H1 (cell line): Measurements from ENCODE around the gene PEX14. TPM values are rescaled to one million over a fixed set of nuclear protein-coding genes. Genes with fewer than 3 reads are reported as not detected.
A peak's percentile ranks its signal among the peaks of the same experiment; 100 is the strongest.

ENCODE experiments used
- CTCF ChIA-PET: fragments of 300-600 bp; sonication (Branson Sonifier 250); formaldehyde crosslinking; loops from one replicate; lab custom pipeline; 2021; ENCODE audit not compliant: partially characterized antibody; lab: Charles Lee
- POLR2A ChIA-PET: fragments of 300-600 bp; sonication (Branson Sonifier 250); formaldehyde crosslinking; loops from one replicate; lab custom pipeline; 2021; ENCODE audit warnings: inconsistent platforms; ENCODE audit not compliant: partially characterized antibody; lab: Charles Lee
- DNase-seq, 2 experiments: peaks; one replicate each; pipeline versions ENCODE4 v3.0.0 to v3.0.0-alpha.2; 2010 to 2022; ENCODE audit warnings: low spot score in 2 of 2, low read depth in 1 of 2, mixed read lengths in 1 of 2
- FAIRE-seq: peaks from 2 replicates; lab custom pipeline; 2011; peaks lifted over from hg19 to GRCh38; lab: Jason Lieb, UNC
- H2AFZ ChIP-seq: 2 replicates; pipeline ENCODE4 v1.8.1; 2012; ENCODE audit warnings: low read length, inconsistent platforms
- H2AK5ac ChIP-seq: 2 replicates; pipeline ENCODE4 v1.6.1; 2013; ENCODE audit warnings: low read depth, low read length
- H2BK120ac ChIP-seq: replicated peaks from 2 replicates; pipeline ENCODE3; 2013; ENCODE audit warnings: low read depth, low read length, inconsistent platforms
- H2BK12ac ChIP-seq: 2 replicates; pipeline ENCODE4 v1.6.1; 2013; ENCODE audit warnings: low read depth, low read length
- H2BK15ac ChIP-seq: 2 replicates; pipeline ENCODE4 v1.6.1; 2013; ENCODE audit warnings: low read length
- H2BK20ac ChIP-seq: 2 replicates; pipeline ENCODE4 v1.6.1; 2013; ENCODE audit warnings: low read length
- H2BK5ac ChIP-seq: 2 replicates; pipeline ENCODE4 v1.6.1; 2013; ENCODE audit warnings: low read depth, low read length
- H3K14ac ChIP-seq: 2 replicates; pipeline ENCODE4 v1.6.1; 2013; ENCODE audit warnings: inconsistent platforms; ENCODE audit not compliant: insufficient read length
- H3K18ac ChIP-seq: 2 replicates; pipeline ENCODE4 v1.6.1; 2013; ENCODE audit warnings: low read length; ENCODE audit errors: extremely low read depth
- H3K23ac ChIP-seq: 2 replicates; pipeline ENCODE4 v1.6.1; 2013; ENCODE audit warnings: inconsistent platforms; ENCODE audit not compliant: insufficient read length
- H3K23me2 ChIP-seq: 2 replicates; pipeline ENCODE4 v1.6.1; 2013; ENCODE audit warnings: low read depth, low read length
- H3K27ac ChIP-seq: 2 replicates; pipeline ENCODE4 v1.6.1; 2011; ENCODE audit warnings: low read depth, low read length, inconsistent platforms
- H3K27me3 ChIP-seq, 4 experiments: replicated peaks in 1 of 4; 1 replicate in 1 of 4; 2 replicates in 3 of 4; pipeline versions ENCODE4 v1.6.1 to v1.8.1; 2011 to 2013; ENCODE audit warnings: low read length in 3 of 4, mild to moderate bottlenecking in 3 of 4, inconsistent platforms in 2 of 4, mixed read lengths in 2 of 4, moderate library complexity in 1 of 4; ENCODE audit not compliant: control insufficient read depth in 3 of 4, insufficient read depth in 3 of 4; ENCODE audit errors: extremely low read depth in 1 of 4
- H3K36me3 ChIP-seq, 4 experiments: 2 replicates each; pipeline versions ENCODE4 v1.6.1 to v1.8.1; 2011 to 2013; ENCODE audit warnings: mild to moderate bottlenecking in 4 of 4, low read length in 3 of 4, moderate library complexity in 2 of 4, control low read depth in 1 of 4, inconsistent platforms in 1 of 4; ENCODE audit not compliant: insufficient read depth in 4 of 4, control insufficient read depth in 2 of 4
- H3K4ac ChIP-seq: replicated peaks from 2 replicates; pipeline ENCODE3; 2013; ENCODE audit warnings: low read length, low read depth, mixed read lengths, inconsistent platforms; ENCODE audit not compliant: insufficient read length
- H3K4me1 ChIP-seq, 4 experiments: replicated peaks in 1 of 4; 1 replicate in 1 of 4; 2 replicates in 3 of 4; pipeline versions ENCODE4 v1.6.1 to v1.8.1; 2011 to 2013; ENCODE audit warnings: low read length in 3 of 4, inconsistent platforms in 2 of 4, mixed read lengths in 1 of 4; ENCODE audit not compliant: insufficient read depth in 4 of 4, control insufficient read depth in 3 of 4
- H3K4me2 ChIP-seq, 2 experiments: 2 replicates each; pipeline versions ENCODE4 v1.6.1 to v1.8.1; 2011 to 2013; ENCODE audit warnings: low read depth in 2 of 2, low read length in 2 of 2, control low read depth in 1 of 2, inconsistent platforms in 1 of 2, mild to moderate bottlenecking in 1 of 2; ENCODE audit not compliant: insufficient read depth in 1 of 2
- H3K4me3 ChIP-seq, 4 experiments: fragments of 200-600, 300-600 bp in 1 of 4; sonication (generic), shearing (Covaris generic), sonication (Bioruptor Twin) in 1 of 4; 2 replicates each; pipeline versions ENCODE4 v1.5.1 to v1.8.1; 2011 to 2016; ENCODE audit warnings: low read length in 4 of 4, low read depth in 3 of 4, control low read depth in 2 of 4, inconsistent platforms in 2 of 4, mild to moderate bottlenecking in 2 of 4, mixed read lengths in 1 of 4, moderate library complexity in 1 of 4; ENCODE audit not compliant: insufficient read depth in 2 of 4; ENCODE audit errors: extremely low read depth in 1 of 4
- H3K56ac ChIP-seq: replicated peaks from 2 replicates; pipeline ENCODE3; 2013; ENCODE audit warnings: low read depth, mild to moderate bottlenecking, mixed read lengths, low read length, inconsistent platforms; ENCODE audit not compliant: insufficient read length
- H3K79me1 ChIP-seq: 2 replicates; pipeline ENCODE4 v1.6.1; 2013; ENCODE audit warnings: low read depth, low read length, control low read depth
- H3K79me2 ChIP-seq, 2 experiments: 2 replicates each; pipeline versions ENCODE4 v1.6.1 to v1.8.1; 2012 to 2013; ENCODE audit warnings: low read length in 2 of 2, mild to moderate bottlenecking in 2 of 2, inconsistent platforms in 1 of 2; ENCODE audit not compliant: insufficient read depth in 2 of 2, control insufficient read depth in 1 of 2
- H3K9ac ChIP-seq, 4 experiments: replicated peaks in 1 of 4; 1 replicate in 1 of 4; 2 replicates in 3 of 4; pipeline versions ENCODE4 v1.6.1 to v1.8.1; 2011 to 2013; ENCODE audit warnings: low read depth in 3 of 4, low read length in 3 of 4, control low read depth in 2 of 4, mild to moderate bottlenecking in 2 of 4, moderate library complexity in 2 of 4, inconsistent platforms in 1 of 4; ENCODE audit errors: extremely low read depth in 1 of 4
- H3K9me3 ChIP-seq, 2 experiments: 2 replicates each; pipeline versions ENCODE4 v1.6.1 to v1.8.1; 2012 to 2013; ENCODE audit warnings: mild to moderate bottlenecking in 2 of 2, moderate library complexity in 2 of 2, control low read depth in 1 of 2, inconsistent platforms in 1 of 2, low read depth in 1 of 2, low read length in 1 of 2, mixed read lengths in 1 of 2; ENCODE audit not compliant: insufficient read depth in 2 of 2
- H4K20me1 ChIP-seq, 2 experiments: replicated peaks in 1 of 2; 2 replicates each; pipeline versions ENCODE3 to v1.8.1; 2011 to 2013; ENCODE audit warnings: inconsistent platforms in 2 of 2, low read length in 2 of 2, mild to moderate bottlenecking in 1 of 2; ENCODE audit not compliant: insufficient read depth in 2 of 2, control insufficient read depth in 1 of 2
- H4K5ac ChIP-seq: 2 replicates; pipeline ENCODE4 v1.6.1; 2013; ENCODE audit warnings: low read length, low read depth, mixed read lengths, inconsistent platforms; ENCODE audit not compliant: insufficient read length
- H4K8ac ChIP-seq: 2 replicates; pipeline ENCODE4 v1.8.0; 2013; ENCODE audit warnings: mild to moderate bottlenecking, moderate library complexity, low read length, inconsistent platforms; ENCODE audit not compliant: insufficient read depth; ENCODE audit errors: extremely low read depth
- H4K91ac ChIP-seq: replicated peaks from 2 replicates; pipeline ENCODE3; 2013; ENCODE audit warnings: low read length, mixed read lengths, inconsistent platforms; ENCODE audit not compliant: insufficient read length
- ATF3 ChIP-seq: IDR thresholded peaks from 2 replicates; pipeline ENCODE4 v1.6.1; 2011; ENCODE audit warnings: low read depth, mild to moderate bottlenecking, low read length; ENCODE audit not compliant: insufficient read depth
- BACH1 ChIP-seq: IDR thresholded peaks from 2 replicates; pipeline ENCODE4 v1.6.1; 2012; ENCODE audit warnings: low read length, improper control_type of control experiment
- CREB1 ChIP-seq: IDR thresholded peaks from 2 replicates; pipeline ENCODE4 v1.6.1; 2012; ENCODE audit warnings: inconsistent platforms
- GABPA ChIP-seq: IDR thresholded peaks from 2 replicates; pipeline ENCODE4 v1.6.1; 2011; ENCODE audit warnings: mild to moderate bottlenecking, low read length, moderate library complexity, borderline replicate concordance; ENCODE audit not compliant: insufficient read depth
- HDAC2 ChIP-seq, 2 experiments: fragments of 300-600 bp in 1 of 2; sonication (generic) in 1 of 2; IDR thresholded peaks; 2 replicates each; pipeline ENCODE4 v1.6.1; 2011 to 2012; ENCODE audit warnings: low read depth in 2 of 2, low read length in 2 of 2, mild to moderate bottlenecking in 2 of 2, moderate library complexity in 2 of 2, borderline replicate concordance in 1 of 2, inconsistent platforms in 1 of 2
- KDM1A ChIP-seq: fragments of 200-600, 300-600 bp; sonication (generic); IDR thresholded peaks from 2 replicates; pipeline ENCODE4 v1.7.1; 2016; ENCODE audit warnings: mild to moderate bottlenecking, low read length, borderline replicate concordance
- KDM5A ChIP-seq: fragments of 200-600 bp; IDR thresholded peaks from 2 replicates; pipeline ENCODE4 v1.7.1; 2012; ENCODE audit warnings: mild to moderate bottlenecking, low read length, inconsistent platforms, mixed read lengths
- NANOG ChIP-seq: IDR thresholded peaks from 2 replicates; pipeline ENCODE4 v1.6.1; 2011; ENCODE audit warnings: low read length, low read depth, mild to moderate bottlenecking, inconsistent platforms; ENCODE audit not compliant: insufficient read depth, poor library complexity, severe bottlenecking
- PHF8 ChIP-seq: fragments of 200-600 bp; sonication (generic); conservative IDR thresholded peaks from 2 replicates; pipeline ENCODE4 v1.7.1; 2012; ENCODE audit warnings: low read depth, mild to moderate bottlenecking, inconsistent platforms, low read length, moderate library complexity
- SAP30 ChIP-seq: fragments of 300-600 bp; sonication (generic); IDR thresholded peaks from 2 replicates; pipeline ENCODE4 v1.7.1; 2012; ENCODE audit warnings: low read length, moderate library complexity, mild to moderate bottlenecking, inconsistent platforms; ENCODE audit not compliant: insufficient read depth, insufficient replicate concordance
- SIX5 ChIP-seq: IDR thresholded peaks from 2 replicates; pipeline ENCODE4 v1.6.1; 2011; ENCODE audit warnings: mild to moderate bottlenecking, low read depth, low read length
- SP1 ChIP-seq: IDR thresholded peaks from 2 replicates; pipeline ENCODE4 v1.6.1; 2011; ENCODE audit warnings: low read depth, low read length
- SRF ChIP-seq: IDR thresholded peaks from 2 replicates; pipeline ENCODE4 v1.6.1; 2011; ENCODE audit warnings: mild to moderate bottlenecking, low read depth, low read length, moderate library complexity
- WGBS, 2 experiments: shearing (Covaris generic) in 1 of 2; methylation state at CpG; one replicate each; pipeline versions ENCODE4 v1.1.6 to v1.1.7; 2013 to 2015; ENCODE audit warnings: low lambda C conversion rate in 2 of 2, mixed read lengths in 2 of 2, inconsistent platforms in 1 of 2, low coverage in 1 of 2, missing lambda C conversion rate in 1 of 2; ENCODE audit not compliant: insufficient replicate concordance in 2 of 2, insufficient coverage in 1 of 2, insufficient read length in 1 of 2; ENCODE audit errors: extremely low coverage in 1 of 2, missing lambda C conversion rate in 1 of 2; 5-methylcytosine and 5-hydroxymethylcytosine counted together
- polyA plus RNA-seq, 7 experiments: library from polyadenylated mRNA; depleted of rRNA in 3 of 7; stranded (reverse) in 5 of 7; unstranded in 2 of 7; fragments of >200 nt in 5 of 7; fragments of 200-250 nt in 2 of 7; gene quantifications; 1 replicate in 5 of 7; 2 replicates in 1 of 7; 4 replicates in 1 of 7; pipeline versions ENCODE4 v1.2.1 to v1.2.3, GENCODE V29; 2011 to 2013; ENCODE audit warnings: missing spikeins in 2 of 7, mixed read lengths in 2 of 7
- total RNA-seq: library from RNA; stranded (reverse); fragmentation: NEBNext Ultra II Directional; extraction: Animal tissue kit (Norgen Biotek cat#: 25700); gene quantifications from 2 replicates; pipeline ENCODE4 v1.2.1, GENCODE V29; 2021

Gene PEX14
- total and polyA plus RNA-seq, 2 of the 8 experiments (the other 6 are each of a cell fraction or from before 2014, with no cell fraction given) = 13.0 to 19.8 TPM

GRCh38 chr1:10670190-10670589 is 195.4 kb downstream of the PEX14 start:
- H4K8ac ChIP-seq = no peak overlapping the region
- no peaks in the 10 kb centered on the region for H4K20me1 ChIP-seq
- ChIA-PET POLR2A (interaction anchor here (0.8 kb wide), 1 partner anchor 25 kb away, joined by 3 read pairs; no protein-coding TSS in a partner anchor), CTCF (interaction anchor here (0.8 kb wide), 1 partner anchor 118 kb away, joined by 4 read pairs; no protein-coding TSS in a partner anchor)
- H2AK5ac ChIP-seq = no peak overlapping the region
- no peak overlapping the region for H3K23ac ChIP-seq
- no peaks in the 10 kb centered on the region for H3K36me3 ChIP-seq
- no peaks in the 10 kb centered on the region for H3K79me2 ChIP-seq
- H3K9ac ChIP-seq = no peak overlapping the region
- H3K56ac ChIP-seq = no peak overlapping the region
- no peaks in the 10 kb centered on the region for H3K27me3 ChIP-seq
- no peak overlapping the region for H3K27ac ChIP-seq
- FAIRE-seq = no peak
- H2BK12ac ChIP-seq = peak overlapping the region; percentile 39; the same call in 1 of the 2 replicates
- H2BK20ac ChIP-seq = no peak overlapping the region
- no peaks in the 10 kb centered on the region for H3K23me2 ChIP-seq
- H2BK15ac ChIP-seq = no peak overlapping the region; the same call in 1 of the 2 replicates
- no peak overlapping the region for H3K14ac ChIP-seq
- no peaks in the 10 kb centered on the region; the same call in 1 of the 2 replicates for H3K79me1 ChIP-seq
- no peak overlapping the region for H3K4me2 ChIP-seq
- H4K5ac ChIP-seq = no peak overlapping the region
- WGBS, 2 experiments = 87% methylated on average over 8 of the region's 10 CpGs; no CpG with 5 or more reads in 1 of the 2 experiments
- no peak overlapping the region for H3K4me3 ChIP-seq
- H2BK120ac ChIP-seq = no peak overlapping the region
- H2BK5ac ChIP-seq = no peak overlapping the region
- H3K9me3 ChIP-seq = no peaks in the 10 kb centered on the region
- peaks cover 0 to 18% (median 6%) of the 10 kb centered on the region in 4 experiments; a peak in 4 of 7 replicates for H3K4me1 ChIP-seq
- DNase-seq = no peak
- H3K4ac ChIP-seq = no peak overlapping the region
- no peak overlapping the region; the same call in 1 of the 2 replicates for H3K18ac ChIP-seq
- no peak overlapping the region for H2AFZ ChIP-seq
- no peak overlapping the region for H4K91ac ChIP-seq
- TF ChIP-seq KDM5A (no peak), SP1 (no peak), SIX5 (no peak), KDM1A (no peak), HDAC2 (IDR thresholded peaks at IDR 0.05; ENCODE audit: borderline replicate concordance in 1 of 2, low read depth in 2 of 2, low read length in 2 of 2) (no peak), PHF8 (no peak), SAP30 (no peak), CREB1 (no peak), NANOG (no peak), SRF (no peak), GABPA (no peak), ATF3 (no peak), BACH1 (no peak)
